ENCODE results near the gene LSM12. TPM values are rescaled to one million over a fixed set of nuclear protein-coding genes. Genes with fewer than 3 reads are reported as not detected.
A peak's percentile ranks its signal among the peaks of the same experiment; 100 is the strongest.

The LSM12 gene
- total RNA-seq, 1 experiment from 2014 or later: 128 TPM

DNA sequence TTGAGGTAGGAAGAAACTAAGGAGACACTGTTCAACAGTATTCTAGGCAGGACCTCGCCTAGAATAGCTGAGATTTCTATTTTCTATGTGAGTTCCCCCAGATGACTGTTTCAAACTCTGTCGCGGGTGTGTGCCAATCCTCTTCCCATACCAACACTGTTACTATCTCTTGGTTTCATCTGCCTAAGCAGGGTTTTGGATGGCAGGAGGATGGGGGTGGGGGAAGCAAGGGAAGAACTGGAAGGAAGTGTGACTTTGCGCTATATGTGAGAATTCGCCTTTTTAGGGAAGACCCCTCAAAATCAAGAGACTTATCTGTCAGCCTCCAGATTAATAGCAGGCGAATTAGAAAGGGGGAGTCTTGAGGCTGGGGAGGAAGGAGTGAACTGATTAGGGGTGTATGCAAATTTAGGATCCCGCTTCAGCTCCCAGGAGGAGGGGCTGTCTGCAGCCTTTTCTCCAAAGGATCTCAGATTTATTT, 3.5 kb upstream of the LSM12 start:
- peak overlapping the region; percentile 13 for H3K9ac ChIP-seq (ENCODE audit: extremely low read depth, insufficient read length, low read length)
- H3K4me1 ChIP-seq (ENCODE audit: insufficient read depth, low read length): no peaks in the 10 kb centered on the region
- H3K23ac ChIP-seq (ENCODE audit: insufficient read length, low read depth, low read length): no peak overlapping the region
- H3K23me2 ChIP-seq (ENCODE audit: insufficient read length, low read depth, low read length, poor library complexity, severe bottlenecking): peaks cover 12% of the 10 kb centered on the region
- H2BK15ac ChIP-seq (ENCODE audit: low read depth, low read length): no peak overlapping the region
- no peaks in the 10 kb centered on the region for H4K20me1 ChIP-seq (ENCODE audit: control insufficient read depth, insufficient read depth, insufficient read length)
- H3K27ac ChIP-seq (ENCODE audit: insufficient read length, low read depth, low read length): peak overlapping the region; percentile 32
- H3K79me2 ChIP-seq (ENCODE audit: insufficient read depth, low read length): peaks cover 11% of the 10 kb centered on the region
- no peak overlapping the region for H2BK5ac ChIP-seq (ENCODE audit: insufficient read length, low read length)
- Mint-ChIP-seq H3K9me3 (no peaks in the 10 kb centered on the region; a peak in 1 of 5 replicates), H3K27ac (peak overlapping the region; percentile 87 to 98 (median 98)), H3K4me1 (peaks cover 21 to 35% of the 10 kb centered on the region in 2 experiments), H3K4me3 (peak overlapping the region; percentile 93 to 96), H3K36me3 (ENCODE audit: insufficient read depth in 1 of 3, low read depth in 3 of 3) (peaks cover 11 to 24% (median 20%) of the 10 kb centered on the region in 3 experiments), H3K27me3 (ENCODE audit: low read depth) (no peaks in the 10 kb centered on the region)
- H3K56ac ChIP-seq (ENCODE audit: insufficient read length, low read depth, low read length): no peak overlapping the region
- H3K79me1 ChIP-seq (ENCODE audit: insufficient read depth, low read depth, low read length, poor library complexity, severe bottlenecking): no peaks in the 10 kb centered on the region
- H3K27me3 ChIP-seq (ENCODE audit: insufficient read depth, low read length): no peaks in the 10 kb centered on the region
- H3K9me3 ChIP-seq (ENCODE audit: control insufficient read depth, low read depth, low read length): no peaks in the 10 kb centered on the region
- no peak overlapping the region for H3T11ph ChIP-seq (ENCODE audit: low read length)
- H4K8ac ChIP-seq (replicated peaks; ENCODE audit: insufficient read length, low read depth, low read length): no peak overlapping the region
- no peak overlapping the region for H2BK20ac ChIP-seq (ENCODE audit: low read depth, low read length, poor library complexity, severe bottlenecking)
- H2AFZ ChIP-seq (ENCODE audit: low read length): no peak overlapping the region
- no peak overlapping the region for H3K14ac ChIP-seq (ENCODE audit: insufficient read depth, low read length)
- WGBS (ENCODE audit: extremely low coverage, insufficient read length, low lambda C conversion rate): no CpG with 5 or more reads among the region's 7 CpGs
- TF ChIP-seq, protein P1, sequence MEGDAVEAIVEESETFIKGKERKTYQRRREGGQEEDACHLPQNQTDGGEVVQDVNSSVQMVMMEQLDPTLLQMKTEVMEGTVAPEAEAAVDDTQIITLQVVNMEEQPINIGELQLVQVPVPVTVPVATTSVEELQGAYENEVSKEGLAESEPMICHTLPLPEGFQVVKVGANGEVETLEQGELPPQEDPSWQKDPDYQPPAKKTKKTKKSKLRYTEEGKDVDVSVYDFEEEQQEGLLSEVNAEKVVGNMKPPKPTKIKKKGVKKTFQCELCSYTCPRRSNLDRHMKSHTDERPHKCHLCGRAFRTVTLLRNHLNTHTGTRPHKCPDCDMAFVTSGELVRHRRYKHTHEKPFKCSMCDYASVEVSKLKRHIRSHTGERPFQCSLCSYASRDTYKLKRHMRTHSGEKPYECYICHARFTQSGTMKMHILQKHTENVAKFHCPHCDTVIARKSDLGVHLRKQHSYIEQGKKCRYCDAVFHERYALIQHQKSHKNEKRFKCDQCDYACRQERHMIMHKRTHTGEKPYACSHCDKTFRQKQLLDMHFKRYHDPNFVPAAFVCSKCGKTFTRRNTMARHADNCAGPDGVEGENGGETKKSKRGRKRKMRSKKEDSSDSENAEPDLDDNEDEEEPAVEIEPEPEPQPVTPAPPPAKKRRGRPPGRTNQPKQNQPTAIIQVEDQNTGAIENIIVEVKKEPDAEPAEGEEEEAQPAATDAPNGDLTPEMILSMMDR (conservative IDR thresholded peaks at IDR 0.05): 0 out of 3 replicates have a peak, but pooled peaks have one; percentile 9
- peak overlapping the region; percentile 58 for H3K4me2 ChIP-seq (ENCODE audit: insufficient read depth, insufficient read length, low read length)
- no peak overlapping the region for H2BK12ac ChIP-seq (ENCODE audit: insufficient read length, low read depth, low read length)
- no peak overlapping the region for H3K4ac ChIP-seq (ENCODE audit: low read depth, low read length)
- no peak overlapping the region for H2BK120ac ChIP-seq (ENCODE audit: low read depth, low read length, poor library complexity, severe bottlenecking)
- no peak overlapping the region for H3K18ac ChIP-seq (ENCODE audit: insufficient read length, low read depth, low read length)
- DNase-seq: peak; percentile 70
- H2AK5ac ChIP-seq (ENCODE audit: insufficient read length, low read length): no peak overlapping the region
- no peak overlapping the region for H4K5ac ChIP-seq (ENCODE audit: insufficient read length, low read depth, low read length)
- no peak overlapping the region for H4K91ac ChIP-seq (ENCODE audit: insufficient read length, low read depth, low read length)

Measured in H9 (cell line).